Muscle layer of colon (tissue), 2 donors: ENCODE data around the gene PHACTR3.

ENCODE experiments used
- H3K27ac ChIP-seq: one replicate; pipeline ENCODE4 v1.7.0; 2013; ENCODE audit warnings: low read depth, mild to moderate bottlenecking, low read length, moderate library complexity
- H3K27me3 ChIP-seq, 2 donors: one replicate each; pipeline ENCODE4 v1.7.0; 2013; ENCODE audit warnings: low read length in 2 of 2, mild to moderate bottlenecking in 2 of 2; ENCODE audit not compliant: insufficient read depth in 2 of 2, control insufficient read depth in 1 of 2
- H3K36me3 ChIP-seq: one replicate; pipeline ENCODE4 v1.7.0; 2013; ENCODE audit warnings: mild to moderate bottlenecking, low read length; ENCODE audit not compliant: insufficient read depth
- H3K4me1 ChIP-seq: one replicate; pipeline ENCODE4 v1.7.0; 2013; ENCODE audit warnings: mild to moderate bottlenecking, low read length; ENCODE audit not compliant: insufficient read depth
- H3K4me3 ChIP-seq, 2 donors: one replicate each; pipeline ENCODE4 v1.7.0; 2013; ENCODE audit warnings: low read length in 2 of 2, low read depth in 1 of 2, mild to moderate bottlenecking in 1 of 2, moderate library complexity in 1 of 2
- H3K9ac ChIP-seq: one replicate; pipeline ENCODE4 v1.7.0; 2013; ENCODE audit warnings: low read length
- H3K9me3 ChIP-seq: one replicate; pipeline ENCODE4 v1.7.0; 2013; ENCODE audit warnings: mild to moderate bottlenecking, low read length
- donor health status: abdominal sarcoma.
- donor health status: Adenocarcinoma of cecum.

PHACTR3 gene

GRCh38 chr20:59678951-59679350 lies 74.6 kb downstream of the PHACTR3 start:
- Histone ChIP-seq H3K4me1 (no peaks in the 10 kb centered on the region), H3K9ac (no peak overlapping the region), H3K36me3 (no peaks in the 10 kb centered on the region), H3K27me3 (peaks cover 0 to 20% of the 10 kb centered on the region in 2 donors), H3K27ac (no peak overlapping the region), H3K9me3 (no peaks in the 10 kb centered on the region), H3K4me3 (no peak overlapping the region)

- no peak overlapping the region for H3K9ac ChIP-seq
- H3K4me1 ChIP-seq, result no peaks in the 10 kb centered on the region
- no peak overlapping the region for H3K27ac ChIP-seq
- no peaks in the 10 kb centered on the region for H3K36me3 ChIP-seq
- no peak overlapping the region for H3K4me3 ChIP-seq
- H3K27me3 ChIP-seq, result peaks cover 0 to 16% of the 10 kb centered on the region in 2 donors
- H3K9me3 ChIP-seq, result no peaks in the 10 kb centered on the region
These were observed 75.9 kb downstream of the PHACTR3 start for GRCh38 chr20:59680148-59680650.

- peaks cover 0 to 9% of the 10 kb centered on the region in 2 donors for H3K27me3 ChIP-seq
- no peak overlapping the region for H3K27ac ChIP-seq
- no peaks in the 10 kb centered on the region for H3K36me3 ChIP-seq
- H3K9me3 ChIP-seq, result no peaks in the 10 kb centered on the region
- H3K4me3 ChIP-seq, result no peak overlapping the region
- H3K4me1 ChIP-seq, result no peaks in the 10 kb centered on the region
- no peak overlapping the region for H3K9ac ChIP-seq
These were observed 76.5 kb downstream of the PHACTR3 start for GRCh38 chr20:59680852-59681251.

GRCh38 chr20:59682603-59683002 lies 78.3 kb downstream of the PHACTR3 start:
- Histone ChIP-seq H3K36me3 (no peaks in the 10 kb centered on the region), H3K4me1 (no peaks in the 10 kb centered on the region), H3K9ac (no peak overlapping the region), H3K4me3 (no peak overlapping the region), H3K27me3 (peaks cover 0 to 4% of the 10 kb centered on the region in 2 donors), H3K27ac (no peak overlapping the region), H3K9me3 (no peaks in the 10 kb centered on the region)

GRCh38 chr20:59683181-59683580 lies 78.8 kb downstream of the PHACTR3 start:
- no peaks in the 10 kb centered on the region for H3K9me3 ChIP-seq
- no peak overlapping the region for H3K9ac ChIP-seq
- peaks cover 0 to 1% of the 10 kb centered on the region in 2 donors for H3K27me3 ChIP-seq

GRCh38 chr20:59684685-59685242 lies 80.4 kb downstream of the PHACTR3 start:
- Histone ChIP-seq H3K27me3 (no peaks in the 10 kb centered on the region), H3K4me3 (no peak overlapping the region), H3K36me3 (no peaks in the 10 kb centered on the region), H3K4me1 (no peaks in the 10 kb centered on the region), H3K9me3 (no peaks in the 10 kb centered on the region), H3K27ac (no peak overlapping the region), H3K9ac (no peak overlapping the region)

More at GRCh38 chr20:59683181-59683580, 78.8 kb downstream of the PHACTR3 start:
- Histone ChIP-seq H3K36me3 (no peaks in the 10 kb centered on the region), H3K27ac (no peak overlapping the region), H3K4me1 (no peaks in the 10 kb centered on the region), H3K4me3 (no peak overlapping the region)

- no peak overlapping the region for H3K9ac ChIP-seq
- H3K27ac ChIP-seq, result no peak overlapping the region
- H3K4me3 ChIP-seq, result no peak overlapping the region
- no peaks in the 10 kb centered on the region for H3K9me3 ChIP-seq
- no peaks in the 10 kb centered on the region for H3K4me1 ChIP-seq
- H3K27me3 ChIP-seq, result no peaks in the 10 kb centered on the region
- H3K36me3 ChIP-seq, result no peaks in the 10 kb centered on the region
These were observed 82.3 kb downstream of the PHACTR3 start for GRCh38 chr20:59686404-59687346.

- no peak overlapping the region for H3K9ac ChIP-seq
- H3K36me3 ChIP-seq, result no peaks in the 10 kb centered on the region
- H3K4me3 ChIP-seq, result no peak overlapping the region
- H3K27ac ChIP-seq, result no peak overlapping the region
- H3K4me1 ChIP-seq, result no peaks in the 10 kb centered on the region
- H3K9me3 ChIP-seq, result no peaks in the 10 kb centered on the region
- no peaks in the 10 kb centered on the region for H3K27me3 ChIP-seq
These were observed 84.0 kb downstream of the PHACTR3 start for GRCh38 chr20:59688356-59688755.

- H3K36me3 ChIP-seq, result no peaks in the 10 kb centered on the region
- no peaks in the 10 kb centered on the region for H3K4me1 ChIP-seq
- no peak overlapping the region for H3K27ac ChIP-seq
- no peaks in the 10 kb centered on the region for H3K27me3 ChIP-seq
- no peak overlapping the region for H3K9ac ChIP-seq
- no peaks in the 10 kb centered on the region for H3K9me3 ChIP-seq
- H3K4me3 ChIP-seq, result no peak overlapping the region
These were observed 84.7 kb downstream of the PHACTR3 start for GRCh38 chr20:59688999-59689398.

- H3K4me1 ChIP-seq, result no peaks in the 10 kb centered on the region
- no peak overlapping the region for H3K9ac ChIP-seq
- H3K4me3 ChIP-seq, result no peak overlapping the region
- no peaks in the 10 kb centered on the region for H3K27me3 ChIP-seq
- no peaks in the 10 kb centered on the region for H3K36me3 ChIP-seq
- H3K27ac ChIP-seq, result no peak overlapping the region
- no peaks in the 10 kb centered on the region for H3K9me3 ChIP-seq
These were observed 85.8 kb downstream of the PHACTR3 start for GRCh38 chr20:59690101-59690500.

- no peaks in the 10 kb centered on the region for H3K9me3 ChIP-seq
- H3K36me3 ChIP-seq, result no peaks in the 10 kb centered on the region
- H3K27me3 ChIP-seq, result no peaks in the 10 kb centered on the region
- H3K9ac ChIP-seq, result no peak overlapping the region
- no peak overlapping the region for H3K4me3 ChIP-seq
- no peak overlapping the region for H3K27ac ChIP-seq
- H3K4me1 ChIP-seq, result no peaks in the 10 kb centered on the region
These were observed 86.6 kb downstream of the PHACTR3 start for GRCh38 chr20:59690976-59691375.
